NCI-H2107 treated with DMSO at 0.1 percent for 48 hours (cell line): Measurements from ENCODE around the gene PLA2G4B.

Experiments used
- DNase-seq: peaks from one replicate; lab custom pipeline; 2025; ENCODE audit not compliant: unreplicated experiment; lab: John Stamatoyannopoulos, UW

Gene PLA2G4B

GRCh38 chr15:41883484-41883825 is 44.8 kb downstream of the PLA2G4B start:
- DNase-seq, result no peak

GRCh38 chr15:41884458-41884857 is 45.8 kb downstream of the PLA2G4B start:
- no peak for DNase-seq

- DNase-seq, result no peak
Measured at GRCh38 chr15:41885321-41885720, 46.7 kb downstream of the PLA2G4B start.

- DNase-seq, result no peak
Measured at GRCh38 chr15:41885841-41886240, 47.2 kb downstream of the PLA2G4B start.

GRCh38 chr15:41886741-41887140 is 48.1 kb downstream of the PLA2G4B start:
- no peak for DNase-seq

DNA sequence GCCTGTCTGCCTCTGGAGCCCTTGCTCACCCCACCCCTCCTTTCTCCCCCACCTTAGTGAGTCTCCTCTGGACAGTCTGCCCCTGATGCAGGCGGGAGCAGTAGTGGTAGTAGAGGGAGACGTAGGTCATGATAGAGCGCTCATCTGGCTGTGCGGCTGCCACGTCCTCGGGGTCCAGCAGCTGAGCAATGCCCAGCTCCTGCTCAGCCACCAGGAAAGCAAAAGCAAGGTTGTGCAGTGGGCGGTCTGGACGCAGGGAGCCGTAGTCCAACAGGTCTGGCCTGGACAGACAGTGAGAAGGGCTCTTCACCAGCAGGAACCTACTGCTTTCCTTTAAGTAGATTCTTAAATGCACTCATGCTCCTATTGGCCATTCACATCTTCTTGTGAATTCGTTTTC is 48.5 kb downstream of the PLA2G4B start:
- no peak for DNase-seq

DNA sequence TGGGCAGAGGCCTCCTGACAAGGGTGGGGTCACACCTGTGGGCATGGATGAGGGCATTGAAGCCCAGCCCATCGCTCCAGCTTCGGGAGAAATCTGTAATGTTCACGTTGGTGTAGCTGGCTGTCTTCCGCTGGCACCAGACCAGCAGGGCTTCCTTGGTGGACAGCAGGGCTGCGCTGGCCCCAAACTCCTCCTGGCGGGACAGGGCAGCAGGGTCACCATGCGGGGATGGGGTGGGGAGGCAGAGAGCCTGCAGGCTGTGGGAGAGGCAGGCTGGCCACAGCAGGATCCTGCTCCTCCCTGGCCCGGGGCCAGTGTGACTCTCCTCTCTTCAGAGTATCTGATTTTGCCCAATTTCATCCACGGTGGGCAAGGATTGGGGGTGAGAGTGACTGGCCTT is 49.2 kb downstream of the PLA2G4B start:
- no peak for DNase-seq

- DNase-seq, result no peak
Measured at GRCh38 chr15:41888662-41889253, 50.1 kb downstream of the PLA2G4B start.

GRCh38 chr15:41890050-41890690 is 51.5 kb downstream of the PLA2G4B start:
- no peak for DNase-seq

- DNase-seq, result no peak
Measured at GRCh38 chr15:41891226-41891625, 52.6 kb downstream of the PLA2G4B start.

- DNase-seq, result peak; percentile 84
Measured at GRCh38 chr15:41891946-41892345, 53.3 kb downstream of the PLA2G4B start.

- DNase-seq, result peak; percentile 27
Measured at GRCh38 chr15:41892621-41893421, 54.2 kb downstream of the PLA2G4B start.

DNA sequence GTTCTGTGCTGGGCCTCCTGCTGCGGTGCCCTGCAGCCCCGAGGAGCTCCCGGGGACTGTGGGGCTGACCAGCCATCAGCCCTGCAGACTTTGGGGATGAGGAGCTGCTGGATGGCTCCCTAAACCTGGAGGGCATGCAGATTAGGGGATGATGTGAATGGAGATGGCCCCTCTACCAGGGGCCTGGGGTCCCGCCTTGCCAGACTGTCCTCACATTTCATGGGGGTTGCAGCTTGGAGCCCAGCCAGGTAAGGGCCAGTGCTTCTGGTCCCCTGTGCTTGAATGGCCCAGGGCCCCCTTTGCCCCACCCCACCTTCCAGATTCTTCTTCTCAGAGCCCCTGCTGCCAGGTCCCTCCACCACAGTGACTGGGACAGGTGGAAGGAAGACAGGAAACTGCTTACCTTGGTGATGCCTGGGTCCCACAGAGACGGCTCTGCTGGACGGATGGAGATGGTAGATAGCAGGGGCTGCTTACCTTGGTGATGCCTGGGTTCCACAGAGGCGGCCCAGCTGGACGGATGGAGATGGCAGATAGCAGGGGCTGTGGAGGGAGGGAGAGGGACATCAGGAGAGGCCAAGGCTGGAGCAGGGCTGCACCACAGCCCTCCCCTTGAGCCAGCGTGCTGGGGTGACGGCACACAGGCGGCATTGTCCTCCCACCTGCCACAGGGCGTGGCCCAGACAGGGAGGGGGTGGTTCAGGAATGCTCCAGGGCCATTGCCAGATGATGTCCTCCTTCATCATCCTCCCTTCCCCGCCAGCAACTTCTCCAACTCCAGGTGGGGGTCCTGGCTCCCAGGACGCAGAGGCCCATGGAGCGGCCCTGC is 55.0 kb downstream of the PLA2G4B start, which contains the start of gene SPTBN5:
Gene SPTBN5, minus strand, starts transcription at position 632 of the 829 bp plus-strand sequence. Its CDS starts 556 bp downstream, at position 76.
- DNase-seq, result no peak

DNA sequence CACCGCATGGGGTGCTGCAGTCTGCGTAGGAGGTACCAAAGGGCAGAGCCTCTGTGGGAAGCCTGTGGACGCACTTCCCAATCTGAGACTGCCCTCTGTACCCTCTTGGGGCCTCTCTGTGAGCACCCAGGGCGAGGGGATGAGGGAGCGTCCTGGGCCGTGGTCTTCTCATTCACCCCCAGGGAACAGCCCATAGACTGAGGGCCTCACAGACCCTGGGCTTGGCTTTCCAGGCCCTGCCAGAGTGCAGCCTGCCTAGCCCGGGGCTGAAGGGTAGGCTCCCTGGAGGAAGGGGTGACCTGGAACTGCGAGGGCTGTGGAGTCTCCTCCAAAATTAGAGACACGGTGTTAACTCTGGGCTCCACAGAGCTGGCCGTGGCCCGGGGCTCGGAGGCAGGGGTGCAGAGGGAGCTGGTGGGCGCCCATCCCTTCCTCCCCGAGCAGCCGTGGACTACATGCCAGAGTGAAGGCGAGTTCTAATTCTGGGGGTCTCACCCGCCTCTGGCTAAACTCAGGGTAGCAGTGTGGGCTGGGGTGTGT is 55.7 kb downstream of the PLA2G4B start:
- DNase-seq, result no peak

GRCh38 chr15:41894791-41895463 is 56.3 kb downstream of the PLA2G4B start:
- peak; percentile 26 for DNase-seq

GRCh38 chr15:41895491-41895890 is 56.8 kb downstream of the PLA2G4B start:
- no peak for DNase-seq

DNA sequence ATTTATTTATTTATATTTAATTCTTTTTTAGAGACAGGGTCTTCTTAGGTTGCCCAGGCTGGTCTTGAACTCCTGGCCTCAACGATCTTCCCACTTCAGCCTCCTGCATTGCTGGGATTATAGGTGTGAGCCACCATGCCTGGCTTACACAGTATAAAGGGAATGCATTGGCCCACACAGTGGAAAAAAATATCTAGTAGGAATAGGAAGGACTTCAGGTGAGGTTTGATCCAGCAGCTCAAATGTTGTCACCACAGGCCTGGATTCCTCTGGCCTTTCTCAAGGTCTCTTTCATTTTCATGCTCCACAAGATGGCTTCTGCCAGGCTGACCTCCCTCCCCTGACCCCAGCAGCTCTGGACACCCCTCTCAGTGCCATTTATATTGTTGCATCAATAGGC is 57.3 kb downstream of the PLA2G4B start:
- no peak for DNase-seq

- no peak for DNase-seq
Measured at GRCh38 chr15:41896566-41896965, 57.9 kb downstream of the PLA2G4B start.

GRCh38 chr15:41897363-41897799 is 58.7 kb downstream of the PLA2G4B start:
- DNase-seq, result no peak
